ENCODE measurements around the gene SFXN3. TPM values are rescaled to one million over a fixed set of nuclear protein-coding genes. Genes with fewer than 3 reads are reported as not detected.

Gene SFXN3
- total and polyA plus RNA-seq, 2 of the 8 experiments (the other 6 are each of a cell fraction or from before 2014, with no cell fraction given), result 2.6 to 2.8 TPM

- Histone ChIP-seq H3K4me3 (ENCODE audit: extremely low read depth in 1 of 4, insufficient read depth in 2 of 4, low read depth in 3 of 4, low read length in 4 of 4) (no peak overlapping the region), H2BK12ac (ENCODE audit: low read depth, low read length) (no peak overlapping the region), H2BK120ac (replicated peaks; ENCODE audit: low read depth, low read length) (no peak overlapping the region), H3K4me2 (ENCODE audit: insufficient read depth in 1 of 2, low read depth in 2 of 2, low read length in 2 of 2) (no peak overlapping the region), H4K91ac (replicated peaks; ENCODE audit: insufficient read length, low read length) (no peak overlapping the region), H4K20me1 (replicated peaks in 1 of 2; ENCODE audit: control insufficient read depth in 1 of 2, insufficient read depth in 2 of 2, low read length in 2 of 2) (peaks cover 2 to 19% of the 10 kb centered on the region in 2 experiments), H2BK15ac (ENCODE audit: low read length) (no peak overlapping the region), H3K23me2 (ENCODE audit: low read depth, low read length) (peaks cover 4% of the 10 kb centered on the region), H3K23ac (ENCODE audit: insufficient read length) (no peak overlapping the region), H3K27ac (ENCODE audit: low read depth, low read length) (no peak overlapping the region), H2BK20ac (ENCODE audit: low read length) (no peak overlapping the region), H3K14ac (ENCODE audit: insufficient read length) (no peak overlapping the region), H2AFZ (ENCODE audit: low read length) (no peak overlapping the region), H3K9ac (replicated peaks in 1 of 4; ENCODE audit: extremely low read depth in 1 of 4, low read depth in 3 of 4, low read length in 3 of 4) (no peak overlapping the region), H3K79me2 (ENCODE audit: control insufficient read depth in 1 of 2, insufficient read depth in 2 of 2, low read length in 2 of 2) (peaks cover 0 to 25% of the 10 kb centered on the region in 2 experiments; a peak in 2 of 4 replicates), H4K8ac (ENCODE audit: extremely low read depth, insufficient read depth, low read length) (no peak overlapping the region), H3K4ac (replicated peaks; ENCODE audit: insufficient read length, low read depth, low read length) (no peak overlapping the region), H3K27me3 (replicated peaks in 1 of 4; ENCODE audit: control insufficient read depth in 3 of 4, extremely low read depth in 1 of 4, insufficient read depth in 3 of 4, low read length in 3 of 4) (no peaks in the 10 kb centered on the region), H2AK5ac (ENCODE audit: low read depth, low read length) (no peak overlapping the region), H3K79me1 (ENCODE audit: low read depth, low read length) (peaks cover 6% of the 10 kb centered on the region; the same call in 1 of the 2 replicates), H4K5ac (ENCODE audit: insufficient read length, low read depth, low read length) (no peak overlapping the region), H3K9me3 (ENCODE audit: insufficient read depth in 2 of 2, low read depth in 1 of 2, low read length in 1 of 2) (no peaks in the 10 kb centered on the region), H3K36me3 (ENCODE audit: control insufficient read depth in 2 of 4, insufficient read depth in 4 of 4, low read length in 3 of 4) (peaks cover 11 to 47% (median 31%) of the 10 kb centered on the region in 4 experiments; a peak in 7 of 8 replicates), H3K56ac (replicated peaks; ENCODE audit: insufficient read length, low read depth, low read length) (no peak overlapping the region), H3K18ac (ENCODE audit: extremely low read depth, low read length) (no peak overlapping the region), H2BK5ac (ENCODE audit: low read depth, low read length) (no peak overlapping the region), H3K4me1 (replicated peaks in 1 of 4; ENCODE audit: control insufficient read depth in 3 of 4, insufficient read depth in 4 of 4, low read length in 3 of 4) (peaks cover 0 to 15% (median 9%) of the 10 kb centered on the region in 4 experiments; a peak in 6 of 7 replicates)
- FAIRE-seq (no peak), DNase-seq (ENCODE audit: low read depth in 1 of 2, low spot score in 2 of 2) (no peak)
- ChIA-PET POLR2A (ENCODE audit: partially characterized antibody) (interaction anchor here (1.1 to 7.5 kb wide), 6 partner anchors 7 to 33 kb away, joined by 3 to 143 read pairs (median 4); partner anchors contain the start of genes LZTS2, MRPL43 and TWNK), CTCF (ENCODE audit: partially characterized antibody) (interaction anchor here (1.0 to 26.8 kb wide), 4 partner anchors 11 to 26 kb away, joined by 4 to 464 read pairs (median 181); partner anchors contain the start of genes LZTS2, MRPL43, PDZD7 and SFXN3)
- WGBS, 2 experiments (ENCODE audit: extremely low coverage in 1 of 2, insufficient coverage in 1 of 2, insufficient read length in 1 of 2, insufficient replicate concordance in 2 of 2, low coverage in 1 of 2, low lambda C conversion rate in 2 of 2, missing lambda C conversion rate in 1 of 2), result 96% methylated on average over 22 of the region's 23 CpGs; no CpG with 5 or more reads in 1 of the 2 experiments
- TF ChIP-seq SIX5 (IDR thresholded peaks at IDR 0.05; ENCODE audit: low read depth, low read length), result no peak
- TF ChIP-seq TAF7 (optimal IDR thresholded peaks at IDR 0.05; ENCODE audit: borderline replicate concordance, low read depth, low read length), result no peak
- no peak for TF ChIP-seq TCF12 (IDR thresholded peaks at IDR 0.05; ENCODE audit: low read depth, low read length)
- TF ChIP-seq GTF2F1 (IDR thresholded peaks at IDR 0.05; ENCODE audit: borderline replicate concordance, low read depth, low read length), result no peak
- TF ChIP-seq CREB1 (IDR thresholded peaks at IDR 0.05), result no peak
- TF ChIP-seq TEAD4 (IDR thresholded peaks at IDR 0.05; ENCODE audit: low read depth, low read length), result no peak
- no peak for TF ChIP-seq EZH2 (IDR thresholded peaks at IDR 0.05; ENCODE audit: low read depth, low read length, severe bottlenecking)
- no peak for TF ChIP-seq RBBP5 (IDR thresholded peaks at IDR 0.05; ENCODE audit: borderline replicate concordance, low read depth, low read length)
- no peak for TF ChIP-seq MAX (IDR thresholded peaks at IDR 0.05)
- no peak for TF ChIP-seq MAFK (IDR thresholded peaks at IDR 0.05; ENCODE audit: low read depth, low read length)
- no peak for TF ChIP-seq KDM5A (IDR thresholded peaks at IDR 0.05; ENCODE audit: low read length)
- no peak for TF ChIP-seq SAP30 (IDR thresholded peaks at IDR 0.05; ENCODE audit: insufficient read depth, insufficient replicate concordance, low read length)
- TF ChIP-seq SIRT6 (IDR thresholded peaks at IDR 0.05; ENCODE audit: low read length), result no peak
- TF ChIP-seq CEBPB (IDR thresholded peaks at IDR 0.05; ENCODE audit: low read depth, low read length), result no peak
- TF ChIP-seq KDM4A (IDR thresholded peaks at IDR 0.05; ENCODE audit: low read depth, low read length, severe bottlenecking), result no peak
Measured at GRCh38 chr10:101005361-101005760, 25.7 kb upstream of the SFXN3 start.

Measured in H1 (cell line).